SU-DHL-6 (cell line): Measurements from ENCODE around the gene DCLRE1C.
A peak's percentile ranks its signal among the peaks of the same experiment; 100 is the strongest.
"Not testable (repeated sequence)": the region's sequence is repeated elsewhere in the genome, so short reads cannot be mapped to it uniquely, and the experiment has no call there.

Experiments used
- H2AFZ ChIP-seq: fragments of 200-600 bp; sonication (generic); 2 replicates; pipeline ENCODE4 v1.6.1; 2014; ENCODE audit warnings: low read depth, mild to moderate bottlenecking, moderate library complexity, mixed read lengths, antibody characterized with exemption, low read length; ENCODE audit not compliant: severe bottlenecking
- H3F3A ChIP-seq: fragments of 200-600 bp; shearing (Covaris generic); 2 replicates; pipeline ENCODE4 v1.6.0; 2016; ENCODE audit warnings: antibody characterized with exemption, mild to moderate bottlenecking; ENCODE audit not compliant: insufficient read depth
- H3K27ac ChIP-seq: fragments of 200-600 bp; sonication (generic); 2 replicates; pipeline ENCODE4 v1.5.1; 2016; ENCODE audit warnings: low read depth, mild to moderate bottlenecking, low read length, moderate library complexity, mixed read lengths
- H3K27me3 ChIP-seq: fragments of 200-600 bp; sonication (generic), shearing (Covaris generic); 2 replicates; pipeline ENCODE4 v1.6.0; 2014; ENCODE audit warnings: mild to moderate bottlenecking, low read length
- H3K36me3 ChIP-seq: fragments of 200-600 bp; sonication (generic); 2 replicates; pipeline ENCODE4 v1.6.1; 2014; ENCODE audit warnings: mild to moderate bottlenecking, low read length, mixed read lengths
- H3K4me2 ChIP-seq: fragments of 300-600, 200-600 bp; shearing (Covaris generic), sonication (generic); 2 replicates; pipeline ENCODE4 v1.6.0; 2014; ENCODE audit warnings: low read length, low read depth, mild to moderate bottlenecking; ENCODE audit not compliant: poor library complexity, severe bottlenecking
- H3K4me3 ChIP-seq: fragments of 200-600 bp; sonication (generic); 2 replicates; pipeline ENCODE4 v1.5.1; 2014; ENCODE audit warnings: antibody characterized with exemption, low read length, mild to moderate bottlenecking, mixed read lengths; ENCODE audit not compliant: insufficient read depth, poor library complexity, severe bottlenecking
- H3K79me2 ChIP-seq: fragments of 200-600 bp; sonication (generic); 2 replicates; pipeline ENCODE4 v1.6.1; 2014; ENCODE audit warnings: mild to moderate bottlenecking, low read length, moderate library complexity; ENCODE audit not compliant: insufficient read depth
- H3K9ac ChIP-seq: fragments of 200-600 bp; sonication (generic); 2 replicates; pipeline ENCODE4 v1.7.0; 2014; ENCODE audit warnings: mild to moderate bottlenecking, low read length
- H3K9me2 ChIP-seq: fragments of 200-600 bp; sonication (generic); replicated peaks from 2 replicates; pipeline ENCODE4 v1.6.1; 2014; ENCODE audit warnings: low read length; ENCODE audit not compliant: insufficient read depth
- H3K9me3 ChIP-seq: fragments of 200-600 bp; sonication (generic); 2 replicates; pipeline ENCODE4 v1.6.1; 2014; ENCODE audit warnings: low read length, mixed read lengths; ENCODE audit not compliant: insufficient read depth
- H4K20me1 ChIP-seq: fragments of 200-600 bp; sonication (generic); 2 replicates; pipeline ENCODE4 v1.6.1; 2014; ENCODE audit warnings: low read depth, mild to moderate bottlenecking, antibody characterized with exemption, low read length, moderate library complexity, mixed read lengths
- CTCF ChIP-seq: fragments of 200-600 bp; sonication (generic); IDR thresholded peaks from one replicate; pipeline ENCODE4 v1.5.1; 2017; ENCODE audit warnings: antibody characterized with exemption, mild to moderate bottlenecking, low read length, moderate library complexity; ENCODE audit not compliant: insufficient read depth, poor library complexity, severe bottlenecking
- EZH2phosphoT487 ChIP-seq: fragments of 200-600 bp; sonication (generic), shearing (Covaris generic); conservative IDR thresholded peaks from 2 replicates; pipeline ENCODE4 v1.6.1; 2018; ENCODE audit warnings: mild to moderate bottlenecking, antibody characterized with exemption, low read length, moderate library complexity, mixed read lengths

The DCLRE1C gene

GRCh38 chr10:14954001-14954770 lies at the start of gene DCLRE1C:
Gene DCLRE1C, minus strand, starts transcription at chr10:14954096. Its CDS starts 86 bp downstream, at chr10:14954010.
- TF ChIP-seq EZH2phosphoT487 (no peak), CTCF (no peak)
- Histone ChIP-seq H3K4me3 (peak within 1 kb of the TSS; percentile 85), H3K9me3 (no peaks in the 10 kb centered on the region), H3K9me2 (no peaks in the 10 kb centered on the region), H3K4me2 (peak within 1 kb of the TSS; percentile 80), H3K9ac (peak within 1 kb of the TSS; percentile 91), H2AFZ (peak within 1 kb of the TSS; percentile 44), H4K20me1 (peaks cover 10% of the 10 kb centered on the region), H3K79me2 (peaks cover 46% of the 10 kb centered on the region), H3K27me3 (no peaks in the 10 kb centered on the region), H3F3A (peaks cover 28% of the 10 kb centered on the region), H3K36me3 (peaks cover 2% of the 10 kb centered on the region; the same call in 1 of the 2 replicates), H3K27ac (peak within 1 kb of the TSS; percentile 91)

- H3K4me2 ChIP-seq = no peak overlapping the region
- H3K27ac ChIP-seq = no peak overlapping the region
- H3K4me3 ChIP-seq = no peak overlapping the region
Measured at GRCh38 chr10:14995964-14996565, 42.2 kb upstream of the DCLRE1C start.

GRCh38 chr10:14993500-14994455 lies 39.9 kb upstream of the DCLRE1C start:
- not testable (repeated sequence) for H3K9me3 ChIP-seq

More at GRCh38 chr10:14995964-14996565, 42.2 kb upstream of the DCLRE1C start:
- H3K9me2 ChIP-seq = no peaks in the 10 kb centered on the region
- no peaks in the 10 kb centered on the region for H3K79me2 ChIP-seq
- H3F3A ChIP-seq = no peaks in the 10 kb centered on the region
- H3K9ac ChIP-seq = no peak overlapping the region
- no peak overlapping the region for H2AFZ ChIP-seq
- H3K36me3 ChIP-seq = no peaks in the 10 kb centered on the region
- H4K20me1 ChIP-seq = no peaks in the 10 kb centered on the region
- H3K9me3 ChIP-seq = no peaks in the 10 kb centered on the region
- no peaks in the 10 kb centered on the region for H3K27me3 ChIP-seq
- TF ChIP-seq CTCF = no peak
- TF ChIP-seq EZH2phosphoT487 = no peak

GRCh38 chr10:14992336-14992735 lies 38.4 kb upstream of the DCLRE1C start:
- not testable (repeated sequence) for H3K9ac ChIP-seq, H3K79me2 ChIP-seq, H3K4me2 ChIP-seq, H3K27me3 ChIP-seq, H3K9me2 ChIP-seq, H3K9me3 ChIP-seq, H2AFZ ChIP-seq, H3F3A ChIP-seq, H3K36me3 ChIP-seq, H4K20me1 ChIP-seq, H3K4me3 ChIP-seq, H3K27ac ChIP-seq

More at GRCh38 chr10:14993500-14994455, 39.9 kb upstream of the DCLRE1C start:
- H3K27me3 ChIP-seq, H3K4me3 ChIP-seq, H3F3A ChIP-seq, H4K20me1 ChIP-seq, H3K36me3 ChIP-seq, H3K9ac ChIP-seq, H3K4me2 ChIP-seq, H3K27ac ChIP-seq, H3K9me2 ChIP-seq, H2AFZ ChIP-seq, H3K79me2 ChIP-seq: not testable (repeated sequence)
